ENCODE results near the gene BICC1.

- TF ChIP-seq EZH2 (IDR thresholded peaks at IDR 0.05; ENCODE audit: low read length, missing control alignments) (no peak), CTCF (conservative IDR thresholded peaks at IDR 0.05 in 1 of 2, IDR thresholded peaks at IDR 0.05 in 1 of 2; ENCODE audit: low read depth in 1 of 2, low read length in 2 of 2) (no peak)
Observed at GRCh38 chr10:58651040-58651439, 138.4 kb downstream of the BICC1 start.
